Gastrocnemius medialis (tissue), 4 donors: ENCODE data around the gene HCRTR2. TPM values are rescaled to one million over a fixed set of nuclear protein-coding genes. Genes with fewer than 3 reads are reported as not detected.

ENCODE experiments used
- ATAC-seq, 2 donors: fragments of 150-250 bp; one replicate each; pipeline ENCODE4 v1.9.1; 2016
- DNase-seq, 2 donors: peaks; one replicate each; pipeline ENCODE4 v3.0.0-alpha.2; 2019
- H3K27ac ChIP-seq, 4 donors: fragments of 200-600 bp; sonication (generic); 1 replicate in 1 of 4; 2 replicates in 3 of 4; pipeline ENCODE4 v1.5.1; 2016 to 2018; ENCODE audit warnings: mild to moderate bottlenecking in 2 of 4, moderate library complexity in 1 of 4
- H3K27me3 ChIP-seq, 3 donors: fragments of 200-600 bp; sonication (generic) in 2 of 3; 1 replicate in 1 of 3; 2 replicates in 2 of 3; pipeline versions ENCODE4 v1.5.1 to v1.6.0; 2016 to 2019; ENCODE audit warnings: mild to moderate bottlenecking in 1 of 3, moderate library complexity in 1 of 3
- H3K36me3 ChIP-seq, 2 donors: fragments of 200-600 bp; sonication (generic) in 1 of 2; one replicate each; pipeline ENCODE4 v1.5.1; 2017 to 2018
- H3K4me1 ChIP-seq, 2 donors: fragments of 200-600 bp; sonication (generic) in 1 of 2; one replicate each; pipeline ENCODE4 v1.5.1; 2016 to 2017; ENCODE audit warnings: mild to moderate bottlenecking in 2 of 2
- H3K4me3 ChIP-seq, 4 donors: fragments of 200-600 bp; sonication (generic) in 3 of 4; 1 replicate in 1 of 4; 2 replicates in 3 of 4; pipeline ENCODE4 v1.5.1; 2016 to 2019; ENCODE audit warnings: mild to moderate bottlenecking in 2 of 4
- H3K9me3 ChIP-seq, 3 donors: fragments of 200-600 bp; sonication (generic) in 2 of 3; 1 replicate in 1 of 3; 2 replicates in 2 of 3; pipeline ENCODE4 v1.5.1; 2016 to 2019
- CTCF ChIP-seq, 5 experiments: fragments of 450-650 bp in 3 of 5; fragments of 200-600 bp in 2 of 5; sonication (generic) in 2 of 5; IDR thresholded peaks in 4 of 5; conservative IDR thresholded peaks in 1 of 5; 1 replicate in 4 of 5; 2 replicates in 1 of 5; pipeline ENCODE4 v1.5.1; 2016 to 2019; ENCODE audit warnings: antibody characterized with exemption in 5 of 5, mild to moderate bottlenecking in 3 of 5, moderate library complexity in 3 of 5
- POLR2A ChIP-seq, 2 donors: fragments of 450-650 bp; IDR thresholded peaks; one replicate each; pipeline ENCODE4 v1.6.1; 2017; ENCODE audit warnings: antibody characterized with exemption in 2 of 2, mild to moderate bottlenecking in 2 of 2, moderate library complexity in 2 of 2
- in situ Hi-C, 4 donors: fragments of 200-750 bp; cut with MboI; loops; one replicate each; pipeline versions ENCODE4 v1.15.0 to v1.8.0; 2017; ENCODE audit warnings: low sequenced_read_pairs in 4 of 4
- intact Hi-C: fragments of 100-400 bp; cut with DNase I; formaldehyde crosslinking; loops from one replicate; pipeline ENCODE4 v1.15.1; 2023; ENCODE audit warnings: low total_unique reads
- total RNA-seq, 4 donors: library from RNA; depleted of rRNA; stranded (reverse); fragments of >200 nt; gene quantifications; one replicate each; pipeline versions ENCODE4 v1.1.0 to v1.2.3, GENCODE V29; 2016

The HCRTR2 gene
- total RNA-seq, 4 donors from 2014 or later = not detected

GRCh38 chr6:55182016-55182650 is 7.8 kb downstream of the HCRTR2 start:
- no peaks in the 10 kb centered on the region for H3K4me1 ChIP-seq
- DNase-seq = no peak
- no peaks in the 10 kb centered on the region for H3K36me3 ChIP-seq
- H3K4me3 ChIP-seq = no peak overlapping the region
- no peak for ATAC-seq
- in situ Hi-C loops (no loop called here), intact Hi-C loops (no loop called here)
- no peak for TF ChIP-seq POLR2A (IDR thresholded peaks at IDR 0.05)
- TF ChIP-seq CTCF (IDR thresholded peaks at IDR 0.05 in 4 of 5, conservative IDR thresholded peaks at IDR 0.05 in 1 of 5) = no peak
- H3K27me3 ChIP-seq = peaks cover 0 to 7% (median 2%) of the 10 kb centered on the region in 3 donors
- no peak overlapping the region for H3K27ac ChIP-seq
- no peaks in the 10 kb centered on the region for H3K9me3 ChIP-seq

GRCh38 chr6:55184782-55185530 is 10.6 kb downstream of the HCRTR2 start:
- in situ Hi-C loops = no loop called here

GRCh38 chr6:55198715-55199114 is 24.4 kb downstream of the HCRTR2 start:
- DNase-seq (no peak), ATAC-seq (no peak)
- Histone ChIP-seq H3K9me3 (no peaks in the 10 kb centered on the region), H3K27me3 (no peaks in the 10 kb centered on the region), H3K4me1 (no peaks in the 10 kb centered on the region), H3K27ac (no peak overlapping the region), H3K4me3 (no peak overlapping the region), H3K36me3 (no peaks in the 10 kb centered on the region)
- intact Hi-C loops = no loop called here
- in situ Hi-C loops = no loop called here
- TF ChIP-seq POLR2A (IDR thresholded peaks at IDR 0.05) (no peak), CTCF (IDR thresholded peaks at IDR 0.05 in 4 of 5, conservative IDR thresholded peaks at IDR 0.05 in 1 of 5) (no peak)

More at GRCh38 chr6:55184782-55185530, 10.6 kb downstream of the HCRTR2 start:
- Histone ChIP-seq H3K27ac (no peak overlapping the region), H3K27me3 (no peaks in the 10 kb centered on the region), H3K4me3 (no peak overlapping the region), H3K4me1 (no peaks in the 10 kb centered on the region), H3K36me3 (no peaks in the 10 kb centered on the region), H3K9me3 (no peaks in the 10 kb centered on the region)
- no peak for TF ChIP-seq CTCF (IDR thresholded peaks at IDR 0.05 in 4 of 5, conservative IDR thresholded peaks at IDR 0.05 in 1 of 5)
- no peak for TF ChIP-seq POLR2A (IDR thresholded peaks at IDR 0.05)
- DNase-seq (no peak), ATAC-seq (no peak)
- intact Hi-C loops = no loop called here

- no peak for ATAC-seq
- H3K27me3 ChIP-seq = no peaks in the 10 kb centered on the region
- in situ Hi-C loops (no loop called here), intact Hi-C loops (no loop called here)
- no peaks in the 10 kb centered on the region for H3K4me1 ChIP-seq
- no peaks in the 10 kb centered on the region for H3K9me3 ChIP-seq
- DNase-seq = no peak
- TF ChIP-seq POLR2A (IDR thresholded peaks at IDR 0.05) (no peak), CTCF (IDR thresholded peaks at IDR 0.05 in 4 of 5, conservative IDR thresholded peaks at IDR 0.05 in 1 of 5) (no peak)
- no peak overlapping the region for H3K27ac ChIP-seq
- H3K36me3 ChIP-seq = no peaks in the 10 kb centered on the region
- no peak overlapping the region for H3K4me3 ChIP-seq
These were observed 24.9 kb downstream of the HCRTR2 start for GRCh38 chr6:55199239-55199638.
